GM18951 (cell line): ENCODE results near the gene ZBTB7C.

ENCODE experiments used
- POLR2A ChIP-seq: IDR thresholded peaks from 4 replicates; pipeline ENCODE4 v1.6.1; 2011; ENCODE audit warnings: mild to moderate bottlenecking; ENCODE audit not compliant: insufficient read length, insufficient read depth; ENCODE audit errors: extremely low read depth
- in situ Hi-C: fragments of 300-500 bp; cut with MboI; formaldehyde crosslinking; loops from one replicate; pipeline ENCODE4 v1.12.0; 2022; ENCODE audit warnings: low sequenced_read_pairs, mixed read lengths, inconsistent platforms; ENCODE audit not compliant: unreplicated experiment

Gene ZBTB7C

GRCh38 chr18:48164116-48164515 is 245.1 kb downstream of the ZBTB7C start:
- TF ChIP-seq POLR2A = no peak
- in situ Hi-C loops = no loop called here

- in situ Hi-C loops = no loop called here
Observed at GRCh38 chr18:48163738-48164115, 245.5 kb downstream of the ZBTB7C start.

GRCh38 chr18:48162956-48163737 is 246.0 kb downstream of the ZBTB7C start:
- no peak for TF ChIP-seq POLR2A
- in situ Hi-C loops = no loop called here

More at GRCh38 chr18:48163738-48164115, 245.5 kb downstream of the ZBTB7C start:
- no peak for TF ChIP-seq POLR2A

GRCh38 chr18:48161911-48162698 is 247.1 kb downstream of the ZBTB7C start:
- no peak for TF ChIP-seq POLR2A

GRCh38 chr18:48161191-48161910 is 247.8 kb downstream of the ZBTB7C start:
- no peak for TF ChIP-seq POLR2A
- in situ Hi-C loops = no loop called here

More at GRCh38 chr18:48161911-48162698, 247.1 kb downstream of the ZBTB7C start:
- in situ Hi-C loops = no loop called here

GRCh38 chr18:48160622-48161021 is 248.6 kb downstream of the ZBTB7C start:
- TF ChIP-seq POLR2A = no peak
- in situ Hi-C loops = no loop called here

GRCh38 chr18:48159816-48160215 is 249.4 kb downstream of the ZBTB7C start:
- TF ChIP-seq POLR2A = no peak

GRCh38 chr18:48158721-48159120 is 250.5 kb downstream of the ZBTB7C start:
- TF ChIP-seq POLR2A = no peak
- in situ Hi-C loops = no loop called here

More at GRCh38 chr18:48159816-48160215, 249.4 kb downstream of the ZBTB7C start:
- in situ Hi-C loops = no loop called here

GRCh38 chr18:48157956-48158355 is 251.2 kb downstream of the ZBTB7C start:
- no peak for TF ChIP-seq POLR2A
- in situ Hi-C loops = no loop called here

GRCh38 chr18:48155856-48156255 is 253.3 kb downstream of the ZBTB7C start:
- no peak for TF ChIP-seq POLR2A
- in situ Hi-C loops = no loop called here

GRCh38 chr18:48154828-48155227 is 254.4 kb downstream of the ZBTB7C start:
- in situ Hi-C loops = no loop called here

GRCh38 chr18:48153613-48154481 is 255.3 kb downstream of the ZBTB7C start:
- TF ChIP-seq POLR2A = no peak
- in situ Hi-C loops = no loop called here

More at GRCh38 chr18:48154828-48155227, 254.4 kb downstream of the ZBTB7C start:
- no peak for TF ChIP-seq POLR2A
